Measurements from ENCODE around the gene C21orf58. TPM values are rescaled to one million over a fixed set of nuclear protein-coding genes. Genes with fewer than 3 reads are reported as not detected.

The C21orf58 gene
- total RNA-seq, 2 experiments from 2014 or later, result 23.9 to 25.2 TPM

DNA sequence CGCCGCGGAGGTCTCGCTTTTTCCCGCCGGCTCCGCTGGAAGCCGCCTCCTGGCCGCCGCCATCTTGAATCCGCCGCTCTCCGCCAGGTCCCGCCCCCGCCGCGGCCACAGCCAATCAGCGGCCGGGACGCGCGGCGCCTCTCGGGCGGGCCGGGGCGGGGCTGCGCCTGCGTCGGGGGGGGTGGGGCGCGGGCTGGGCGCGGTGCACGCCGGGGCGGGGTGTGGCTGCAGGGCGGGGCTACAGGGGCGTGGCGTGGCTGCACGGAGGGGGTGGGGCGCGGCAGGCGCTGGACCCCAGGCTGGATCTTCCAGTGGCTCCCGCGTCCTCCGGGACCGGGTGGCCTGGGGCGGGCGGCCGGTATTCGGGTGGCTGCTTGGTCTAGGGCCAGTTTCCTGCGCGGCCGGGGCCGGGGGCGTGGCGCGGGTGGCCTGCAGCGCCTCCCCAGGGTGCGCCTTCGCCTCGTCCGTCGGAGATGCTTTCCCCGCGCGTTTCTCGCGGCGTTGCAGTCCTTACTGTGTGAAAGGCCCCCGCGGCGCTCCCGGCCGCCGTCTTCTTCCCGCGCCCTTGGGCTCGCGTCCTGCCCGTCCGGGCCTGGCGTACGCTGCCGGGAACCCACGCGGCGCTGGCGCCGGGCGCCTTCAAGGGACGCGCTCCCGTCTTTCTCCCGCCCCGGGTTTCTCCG is 861 bp upstream of the C21orf58 start:
- no peaks in the 10 kb centered on the region for H3K9me3 Mint-ChIP-seq
- peaks cover 48% of the 10 kb centered on the region for H3K36me3 Mint-ChIP-seq (ENCODE audit: low read depth)
- ChIA-PET POLR2A (interaction anchor here (1.0 to 2.1 kb wide), 3 partner anchors 8 to 95 kb away, joined by 3 to 6 read pairs (median 5); no protein-coding TSS in a partner anchor), CTCF (no interaction called here)
- H3K27me3 Mint-ChIP-seq, result no peaks in the 10 kb centered on the region
- DNase-seq, result peak; percentile 83
- peak overlapping the region; percentile 91 for H3K4me3 Mint-ChIP-seq
- H3K27ac Mint-ChIP-seq, result peak overlapping the region; percentile 66
- intact Hi-C loops (cut with micrococcal nuclease), result no loop called here
- ATAC-seq, result peak; percentile 78
- TF ChIP-seq, protein P1, sequence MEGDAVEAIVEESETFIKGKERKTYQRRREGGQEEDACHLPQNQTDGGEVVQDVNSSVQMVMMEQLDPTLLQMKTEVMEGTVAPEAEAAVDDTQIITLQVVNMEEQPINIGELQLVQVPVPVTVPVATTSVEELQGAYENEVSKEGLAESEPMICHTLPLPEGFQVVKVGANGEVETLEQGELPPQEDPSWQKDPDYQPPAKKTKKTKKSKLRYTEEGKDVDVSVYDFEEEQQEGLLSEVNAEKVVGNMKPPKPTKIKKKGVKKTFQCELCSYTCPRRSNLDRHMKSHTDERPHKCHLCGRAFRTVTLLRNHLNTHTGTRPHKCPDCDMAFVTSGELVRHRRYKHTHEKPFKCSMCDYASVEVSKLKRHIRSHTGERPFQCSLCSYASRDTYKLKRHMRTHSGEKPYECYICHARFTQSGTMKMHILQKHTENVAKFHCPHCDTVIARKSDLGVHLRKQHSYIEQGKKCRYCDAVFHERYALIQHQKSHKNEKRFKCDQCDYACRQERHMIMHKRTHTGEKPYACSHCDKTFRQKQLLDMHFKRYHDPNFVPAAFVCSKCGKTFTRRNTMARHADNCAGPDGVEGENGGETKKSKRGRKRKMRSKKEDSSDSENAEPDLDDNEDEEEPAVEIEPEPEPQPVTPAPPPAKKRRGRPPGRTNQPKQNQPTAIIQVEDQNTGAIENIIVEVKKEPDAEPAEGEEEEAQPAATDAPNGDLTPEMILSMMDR (IDR thresholded peaks at IDR 0.05), result no peak
- peaks cover 33% of the 10 kb centered on the region for H3K4me1 Mint-ChIP-seq (ENCODE audit: low read depth)

DNA sequence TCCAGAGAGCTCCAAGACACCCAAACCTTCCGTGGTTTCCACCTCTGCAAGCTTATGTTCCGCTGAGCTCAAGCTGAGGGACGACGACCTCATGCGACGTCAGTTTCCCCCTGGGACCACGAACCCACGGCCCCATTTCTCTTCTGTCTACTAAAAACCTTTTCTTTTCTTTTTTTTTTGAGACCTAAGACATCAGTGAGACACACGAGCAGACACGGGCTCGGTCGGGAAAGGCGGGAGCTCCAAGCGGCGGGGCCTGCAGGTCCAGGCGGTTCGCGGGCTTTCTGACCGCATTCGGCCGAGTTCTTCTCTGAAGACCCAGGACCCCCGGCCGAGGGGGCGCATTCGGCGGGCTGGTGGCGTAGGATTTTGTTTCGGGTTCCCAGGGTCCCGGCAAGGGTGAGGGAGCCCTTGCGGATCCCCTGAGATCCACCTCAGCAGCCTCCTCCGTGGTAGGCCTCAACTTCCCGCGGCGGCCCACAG is 402 bp downstream of the C21orf58 start:
- H3K27ac Mint-ChIP-seq, result peak overlapping the region; percentile 96
- ChIA-PET CTCF (interaction anchor here (0.8 to 1.2 kb wide), 2 partner anchors 32 to 179 kb away, joined by 3 to 4 read pairs; no protein-coding TSS in a partner anchor), POLR2A (interaction anchor here (0.6 to 2.1 kb wide), 13 partner anchors 9 to 1219 kb away, joined by 3 to 6 read pairs (median 4); partner anchors contain the start of gene YBEY)
- H3K4me1 Mint-ChIP-seq (ENCODE audit: low read depth), result peaks cover 33% of the 10 kb centered on the region
- H3K4me3 Mint-ChIP-seq, result peak overlapping the region; percentile 91
- TF ChIP-seq, protein P1 (IDR thresholded peaks at IDR 0.05), result no peak
- H3K27me3 Mint-ChIP-seq, result no peaks in the 10 kb centered on the region
- H3K36me3 Mint-ChIP-seq (ENCODE audit: low read depth), result peaks cover 46% of the 10 kb centered on the region
- intact Hi-C loops (cut with micrococcal nuclease), result no loop called here
- peak; percentile 36 for DNase-seq
- ATAC-seq, result no peak
- no peaks in the 10 kb centered on the region for H3K9me3 Mint-ChIP-seq

GRCh38 chr21:46322351-46323226 is 1.1 kb downstream of the C21orf58 start:
- intact Hi-C loops (cut with micrococcal nuclease), result no loop called here
- CTCF ChIA-PET, result interaction anchor here (0.8 to 1.2 kb wide), 2 partner anchors 32 to 179 kb away, joined by 3 to 4 read pairs; no protein-coding TSS in a partner anchor
- ATAC-seq, result no peak

DNA sequence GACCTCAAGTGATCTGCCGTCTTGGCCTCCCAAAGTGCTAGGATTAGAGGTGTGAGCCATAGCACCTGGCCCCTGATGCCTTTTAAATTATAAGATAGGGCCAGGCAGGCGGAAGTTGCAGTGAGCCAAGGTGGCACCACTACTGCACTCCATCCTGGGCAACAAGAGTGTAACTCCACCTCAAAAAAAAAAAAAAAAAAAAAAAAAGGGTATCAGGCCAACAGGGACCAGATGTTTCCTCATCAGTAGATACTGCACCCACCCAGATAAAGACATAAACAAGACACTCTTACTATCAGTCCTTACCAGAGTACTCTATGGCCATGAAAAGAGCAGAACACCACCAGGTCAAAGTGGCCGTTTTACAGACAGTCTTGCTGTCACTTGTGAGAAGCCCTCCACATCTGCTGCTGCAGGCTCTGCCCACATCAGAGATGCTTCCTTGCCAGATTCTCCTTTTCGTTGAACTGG is 3.3 kb downstream of the C21orf58 start:
- Mint-ChIP-seq H3K27ac (no peak overlapping the region), H3K4me1 (ENCODE audit: low read depth) (peaks cover 20% of the 10 kb centered on the region), H3K9me3 (no peaks in the 10 kb centered on the region), H3K4me3 (peak overlapping the region; percentile 11), H3K27me3 (no peaks in the 10 kb centered on the region), H3K36me3 (ENCODE audit: low read depth) (peaks cover 31% of the 10 kb centered on the region)
- CTCF ChIA-PET, result no interaction called here
- ATAC-seq, result no peak
- TF ChIP-seq, protein P1 (IDR thresholded peaks at IDR 0.05), result no peak
- intact Hi-C loops (cut with micrococcal nuclease), result no loop called here
- POLR2A ChIA-PET, result no interaction called here
- DNase-seq, result no peak

More at GRCh38 chr21:46322351-46323226, 1.1 kb downstream of the C21orf58 start:
- no peaks in the 10 kb centered on the region for H3K9me3 Mint-ChIP-seq
- TF ChIP-seq, protein P1 (IDR thresholded peaks at IDR 0.05), result no peak
- POLR2A ChIA-PET, result interaction anchor here (0.6 to 2.1 kb wide), 14 partner anchors 8 to 1219 kb away, joined by 3 to 6 read pairs (median 4); partner anchors contain the start of gene YBEY
- H3K27me3 Mint-ChIP-seq, result no peaks in the 10 kb centered on the region
- peak overlapping the region; percentile 96 for H3K27ac Mint-ChIP-seq
- peak; percentile 38 for DNase-seq
- peaks cover 33% of the 10 kb centered on the region for H3K4me1 Mint-ChIP-seq (ENCODE audit: low read depth)
- peak overlapping the region; percentile 91 for H3K4me3 Mint-ChIP-seq
- H3K36me3 Mint-ChIP-seq (ENCODE audit: low read depth), result peaks cover 42% of the 10 kb centered on the region
